Vagina (tissue), 2 donors: Measurements from ENCODE around the gene SLC16A5.
"Not testable (repeated sequence)": the region's sequence is repeated elsewhere in the genome, so short reads cannot be mapped to it uniquely, and the experiment has no call there.

Experiments
- CTCF ChIP-seq, 3 experiments: fragments of 450-650 bp in 2 of 3; fragments of 200-600 bp in 1 of 3; sonication (generic) in 1 of 3; IDR thresholded peaks; one replicate each; pipeline ENCODE4 v1.5.1; 2017 to 2019; ENCODE audit warnings: antibody characterized with exemption in 3 of 3, mild to moderate bottlenecking in 2 of 3, moderate library complexity in 2 of 3
- POLR2A ChIP-seq, 2 donors: fragments of 450-650 bp; IDR thresholded peaks; one replicate each; pipeline ENCODE4 v1.6.1; 2017; ENCODE audit warnings: antibody characterized with exemption in 2 of 2, mild to moderate bottlenecking in 2 of 2, moderate library complexity in 2 of 2

- not testable (repeated sequence) for TF ChIP-seq CTCF, POLR2A (IDR thresholded peaks at IDR 0.05)
Observed at GRCh38 chr17:75043789-75044188, 44.0 kb upstream of the SLC16A5 start.
